T-helper 2 cell (primary cell): Measurements from ENCODE around the gene TYSND1.
"Not testable (repeated sequence)": the region's sequence is repeated elsewhere in the genome, so short reads cannot be mapped to it uniquely, and the experiment has no call there.

Experiments
- DNase-seq, 5 experiments: peaks; one replicate each; pipeline versions ENCODE4 v3.0.0 to v3.0.0-alpha.2; 2012 to 2022

The TYSND1 gene

DNA sequence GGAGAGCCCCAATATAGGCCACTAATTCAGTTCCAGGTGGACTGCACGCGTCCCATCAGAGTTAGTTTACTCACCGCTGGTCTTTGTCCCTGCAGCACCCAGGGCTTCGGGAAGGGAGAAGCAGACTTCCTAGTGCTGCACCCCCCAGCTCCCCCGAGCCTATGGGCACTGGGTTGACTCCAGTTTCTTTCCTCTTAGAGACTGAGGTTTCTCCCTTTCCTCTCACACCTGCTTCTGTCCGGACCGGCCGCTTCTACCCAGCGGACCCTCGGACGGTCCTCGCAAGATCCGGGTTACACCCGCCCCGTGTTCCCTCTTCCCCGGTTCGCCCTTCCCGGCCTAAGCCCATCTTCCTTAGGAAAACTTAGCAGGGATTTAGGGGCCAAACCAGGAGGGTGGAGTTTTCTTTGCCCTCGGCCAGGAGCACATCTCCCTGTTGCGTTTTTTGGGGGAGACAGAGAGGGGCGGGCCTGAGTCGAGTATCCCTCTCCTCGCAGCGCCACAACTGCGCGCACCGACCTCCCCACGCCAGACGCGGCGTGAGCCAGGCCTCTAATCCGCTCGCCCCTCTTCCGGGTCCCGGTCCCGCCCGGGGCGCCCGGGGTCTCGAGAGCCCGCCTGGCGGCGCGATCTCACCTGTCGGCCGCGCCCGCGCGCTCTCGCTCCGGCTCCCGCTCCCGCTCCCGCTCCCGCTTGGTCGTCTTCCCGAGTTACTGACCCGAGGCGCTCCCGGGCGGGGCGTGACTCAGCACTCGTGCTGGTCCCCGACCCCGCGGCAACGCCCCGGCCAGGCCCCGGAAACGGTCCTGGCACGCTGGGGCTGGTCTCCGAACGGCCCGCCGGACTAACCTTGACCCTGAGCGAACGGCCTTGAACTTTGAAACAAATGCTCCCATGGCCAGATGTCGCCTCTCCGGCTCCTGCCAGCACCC, 14.1 kb downstream of the TYSND1 start, which contains the start of gene AIFM2:
Gene AIFM2, minus strand, starts transcription at position 728 of the 932 bp plus-strand sequence. CDS start 8,741 bp downstream, outside the sequence.
- peak in 4 of 5 experiments; percentile 12 to 44 (median 20) for DNase-seq

DNA sequence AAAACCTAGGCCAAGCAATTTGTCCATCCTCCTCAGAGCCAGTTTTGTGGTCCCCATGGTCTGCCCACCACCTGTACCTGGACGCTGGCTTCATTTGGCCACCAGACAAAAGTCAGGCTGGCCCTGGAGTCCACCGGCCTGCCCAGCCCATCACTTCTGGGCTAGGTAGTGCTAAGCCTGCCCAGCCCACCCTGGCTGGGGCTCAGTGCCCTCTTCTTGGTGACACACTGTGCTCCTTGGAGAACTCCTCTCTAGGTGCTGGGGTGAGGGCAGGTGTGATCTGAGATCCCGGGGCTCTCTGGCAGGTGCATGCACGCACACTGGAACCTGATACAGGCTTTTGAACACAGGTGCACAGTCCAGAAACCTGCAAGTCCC, 15.0 kb downstream of the TYSND1 start:
- DNase-seq, result no peak

GRCh38 chr10:70130878-70131559, 15.5 kb downstream of the TYSND1 start:
- DNase-seq, result no peak

DNA sequence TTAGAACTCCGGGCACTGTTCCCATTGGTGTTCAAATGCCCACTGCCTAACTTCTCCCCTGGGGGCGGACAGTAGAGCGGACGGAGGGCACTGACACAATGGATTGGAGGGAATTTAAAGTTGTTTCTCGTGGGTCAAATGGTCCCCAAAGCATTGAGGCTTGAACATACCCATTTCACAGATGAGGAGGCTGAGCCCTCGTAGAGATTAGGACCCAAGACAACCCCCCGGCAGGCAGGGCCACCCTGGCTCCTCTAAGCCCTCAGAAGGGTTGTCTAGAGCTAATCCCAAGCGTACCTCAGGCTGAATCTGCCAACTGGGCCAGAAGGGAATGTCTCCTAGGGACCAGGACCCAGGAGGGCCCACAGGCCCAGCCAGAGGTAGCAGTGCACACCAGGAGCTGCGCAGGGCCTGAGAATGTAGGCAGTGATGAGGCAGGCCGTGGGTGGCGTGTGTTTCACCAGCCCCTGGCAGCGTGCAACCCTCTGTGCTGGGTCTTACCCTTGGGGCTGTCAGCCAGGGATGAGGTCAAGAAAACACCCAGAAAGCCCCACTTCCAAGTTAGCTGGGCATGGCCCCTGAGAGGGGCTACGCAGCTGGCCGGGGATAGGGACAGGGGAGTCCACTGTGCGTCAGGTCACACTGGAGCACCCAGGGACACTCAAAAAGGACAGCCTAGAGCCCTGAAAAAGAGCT, 19.7 kb downstream of the TYSND1 start:
- no peak for DNase-seq

- DNase-seq, result no peak
Observed at GRCh38 chr10:70125918-70126552, 20.5 kb downstream of the TYSND1 start.

GRCh38 chr10:70124918-70125317, 21.6 kb downstream of the TYSND1 start:
- DNase-seq, result no peak

- DNase-seq, result no peak
Observed at GRCh38 chr10:70124415-70124814, 22.1 kb downstream of the TYSND1 start.

DNA sequence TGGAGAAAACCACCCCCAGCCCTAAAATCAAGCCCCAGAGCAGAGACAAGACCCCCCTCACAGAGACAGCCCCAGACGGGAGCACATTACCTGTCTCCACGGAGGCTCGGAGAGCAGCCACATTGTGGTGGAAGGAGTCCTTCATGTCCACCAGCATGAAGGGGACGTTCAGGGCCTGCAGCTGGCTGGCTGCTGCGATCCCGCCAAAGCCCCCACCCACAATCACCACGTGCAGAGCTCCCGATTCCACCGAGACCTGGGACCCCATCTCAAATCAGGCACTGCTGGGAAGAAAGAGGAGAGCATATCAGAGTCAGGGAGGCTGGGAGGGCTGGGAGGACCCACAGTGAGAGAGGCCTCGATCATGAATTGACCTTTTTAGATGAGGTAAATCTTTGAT, 22.7 kb downstream of the TYSND1 start:
- DNase-seq, result no peak

DNA sequence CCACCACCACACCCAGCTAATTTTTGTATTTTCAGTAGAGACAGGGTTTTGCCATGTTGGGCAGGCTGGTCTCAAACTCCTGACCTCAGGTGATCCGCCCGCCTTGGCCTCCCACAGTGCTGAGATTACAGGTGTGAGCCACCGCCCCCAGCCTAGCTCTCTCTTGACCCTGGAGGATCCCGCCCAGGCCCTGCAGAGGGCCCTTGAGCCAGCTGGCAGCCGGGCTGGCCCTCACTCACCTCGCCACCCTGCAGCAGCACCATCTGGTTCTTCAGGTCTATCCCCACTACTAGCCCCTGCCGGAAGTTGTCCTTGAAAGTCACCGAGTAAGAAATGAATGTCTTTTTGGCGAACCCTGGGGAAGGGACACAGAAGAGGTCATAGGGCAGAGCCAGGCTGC, 23.3 kb downstream of the TYSND1 start:
- DNase-seq, result not testable (repeated sequence)

DNA sequence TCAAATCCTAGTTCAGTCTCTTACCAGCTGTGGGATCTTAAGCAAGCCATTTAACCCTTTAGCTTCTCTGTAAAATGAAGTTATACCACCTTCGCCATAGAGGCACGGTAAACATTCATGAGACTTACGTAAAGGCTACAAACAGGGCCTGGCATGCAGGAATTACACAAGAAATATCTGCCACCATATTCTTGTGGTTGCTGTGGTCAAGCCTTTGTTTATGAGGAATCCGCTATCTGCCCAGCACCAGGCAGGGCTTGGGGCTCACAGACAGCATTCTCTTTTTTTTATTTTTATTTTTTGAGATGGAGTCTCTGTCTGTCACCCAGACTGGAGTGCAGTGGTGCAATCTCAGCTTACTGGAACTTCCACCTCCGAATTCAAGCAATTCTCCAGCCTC, 23.8 kb downstream of the TYSND1 start:
- no peak for DNase-seq

GRCh38 chr10:70121281-70121949, 25.1 kb downstream of the TYSND1 start:
- no peak for DNase-seq

- no peak for DNase-seq
Observed at GRCh38 chr10:70120417-70120816, 26.1 kb downstream of the TYSND1 start.

DNA sequence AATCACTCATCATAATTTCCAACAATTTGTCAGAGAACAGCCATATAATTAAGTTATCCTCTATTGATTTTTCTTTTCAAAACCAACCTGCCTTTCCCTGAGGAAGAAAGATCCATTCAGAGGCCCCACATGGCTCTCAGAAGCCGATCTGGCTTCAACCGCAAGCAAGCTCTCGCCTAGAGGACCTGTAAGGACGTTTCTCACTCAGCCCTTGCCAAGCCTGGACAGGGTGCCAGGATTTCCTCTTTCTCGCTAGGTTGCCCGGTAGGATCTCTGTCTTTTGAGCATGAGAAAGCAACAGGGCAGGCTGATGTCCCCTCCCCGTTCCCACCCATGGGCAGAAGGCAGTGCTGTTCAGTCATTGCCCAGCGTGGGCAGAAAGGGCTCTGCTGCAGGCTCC, 26.9 kb downstream of the TYSND1 start:
- no peak for DNase-seq

DNA sequence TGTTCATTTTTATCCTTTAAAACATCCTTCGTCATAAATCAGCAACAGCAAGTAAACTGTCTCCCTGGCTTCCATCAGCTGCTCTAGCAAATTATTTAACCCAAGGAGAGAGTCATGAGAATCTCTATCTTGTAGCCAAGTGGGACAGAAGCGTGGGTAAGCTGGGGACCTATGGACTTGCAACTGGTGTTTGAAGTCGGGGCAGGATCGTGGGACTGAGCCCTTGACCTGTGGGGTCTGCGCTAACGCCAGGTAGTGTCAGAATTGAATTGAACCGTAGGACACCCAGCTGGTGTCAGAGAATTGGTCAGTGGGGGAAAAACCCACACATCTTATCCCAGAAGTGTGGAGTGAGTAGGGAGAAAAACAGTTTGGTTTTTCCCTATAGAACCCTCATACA, 27.3 kb downstream of the TYSND1 start:
- no peak for DNase-seq

- no peak for DNase-seq
Observed at GRCh38 chr10:70118196-70118595, 28.3 kb downstream of the TYSND1 start.

DNA sequence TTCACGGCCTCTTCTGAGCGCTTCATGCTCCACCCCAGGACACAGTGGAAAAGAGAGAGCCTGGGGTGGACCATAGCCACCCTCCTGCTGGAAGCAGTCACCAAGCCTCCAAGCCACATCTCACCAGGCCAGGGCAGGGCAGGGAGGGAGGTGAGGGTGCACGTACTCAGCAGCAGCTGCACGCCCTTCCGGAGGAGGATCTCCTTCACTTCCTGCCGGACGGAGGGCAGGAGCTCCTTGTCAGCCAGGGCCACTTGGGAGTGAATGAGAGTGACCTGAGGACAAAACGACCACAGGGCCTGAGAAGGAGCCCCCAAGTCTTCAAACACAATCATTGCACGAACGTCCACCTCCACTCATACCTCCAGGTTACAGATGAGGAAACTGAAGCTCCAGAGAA, 28.9 kb downstream of the TYSND1 start:
- DNase-seq, result no peak

- DNase-seq, result peak in 4 of 5 experiments; percentile 27 to 50 (median 34)
Observed at GRCh38 chr10:70115948-70116682, 30.4 kb downstream of the TYSND1 start.

GRCh38 chr10:70114902-70115301, 31.6 kb downstream of the TYSND1 start:
- no peak for DNase-seq

- no peak for DNase-seq
Observed at GRCh38 chr10:70112071-70112470, 34.4 kb downstream of the TYSND1 start.

DNA sequence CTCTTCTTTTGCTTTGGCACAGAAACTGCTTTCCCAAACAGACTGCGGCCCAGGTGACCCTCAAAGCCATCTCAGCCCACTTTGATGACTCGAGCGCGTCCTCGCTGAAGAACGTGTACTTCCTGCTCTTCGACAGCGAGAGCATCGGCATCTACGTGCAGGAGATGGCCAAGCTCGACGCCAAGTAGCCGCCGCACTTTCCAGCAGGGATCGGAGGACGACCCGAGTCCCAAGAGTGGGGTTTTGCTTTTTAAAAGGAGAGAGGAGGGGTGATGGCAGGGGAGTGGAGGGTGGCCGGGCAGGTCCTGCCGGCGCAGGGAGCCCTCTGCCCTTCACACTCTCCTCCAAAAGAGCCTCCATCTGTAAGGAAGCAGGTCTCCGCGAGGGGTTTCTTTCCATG, 35.0 kb downstream of the TYSND1 start:
- no peak for DNase-seq

DNA sequence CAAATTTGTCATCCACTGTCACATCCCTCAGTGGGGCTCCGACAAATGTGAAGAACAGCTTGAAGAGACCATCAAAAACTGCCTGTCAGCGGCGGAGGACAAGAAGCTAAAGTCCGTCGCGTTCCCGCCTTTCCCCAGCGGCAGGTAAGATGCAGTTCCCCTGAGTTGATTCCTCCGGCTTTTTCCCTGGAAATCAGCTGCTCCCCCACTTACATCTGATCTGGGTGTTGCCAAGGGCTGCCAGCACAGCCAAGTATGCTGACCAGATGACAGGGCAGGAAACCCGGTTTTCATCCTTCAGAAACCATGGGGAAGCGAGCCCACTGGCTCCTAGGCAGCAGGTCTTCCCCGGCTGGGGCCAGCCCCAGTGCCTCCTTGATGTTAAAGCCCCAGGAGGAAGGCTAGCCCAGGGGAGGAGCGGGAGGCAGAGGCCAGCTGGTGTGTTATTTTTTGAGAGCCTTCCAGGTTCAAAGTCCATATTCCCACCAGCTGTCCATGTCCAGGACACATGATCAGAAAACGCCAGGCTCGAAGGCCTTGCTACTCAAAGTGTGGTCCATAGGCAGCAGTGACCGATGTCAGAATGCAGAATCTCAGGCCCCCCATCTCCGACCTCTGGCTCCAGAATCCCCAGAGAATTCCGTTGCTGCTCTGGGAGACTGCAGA, 37.3 kb downstream of the TYSND1 start:
- DNase-seq, result no peak
